Stimulated activated CD4-positive, alpha-beta T cell treated with anti-CD3 and anti-CD28 coated beads, Interleukin-1b, Interleukin-23, amount 100 ng/mL, for 24 hours (primary cell): ENCODE data around the gene FASLG.
A peak's percentile ranks its signal among the peaks of the same experiment; 100 is the strongest.
"Not testable (repeated sequence)": the region's sequence is repeated elsewhere in the genome, so short reads cannot be mapped to it uniquely, and the experiment has no call there.

Experiments
- DNase-seq, 4 experiments: peaks; one replicate each; pipeline ENCODE4 v3.0.0-alpha.2; 2020; ENCODE audit warnings: low read depth in 4 of 4, low spot score in 1 of 4

The FASLG gene

GRCh38 chr1:172680244-172680643, 21.3 kb downstream of the FASLG start:
- no peak for DNase-seq

GRCh38 chr1:172680733-172681275, 21.9 kb downstream of the FASLG start:
- DNase-seq = no peak

GRCh38 chr1:172682812-172683211, 23.9 kb downstream of the FASLG start:
- no peak for DNase-seq

- no peak for DNase-seq
These were observed 27.2 kb downstream of the FASLG start for GRCh38 chr1:172686143-172686542.

- not testable (repeated sequence) for DNase-seq
These were observed 29.7 kb downstream of the FASLG start for GRCh38 chr1:172688428-172689085.

- not testable (repeated sequence) for DNase-seq
These were observed 32.0 kb downstream of the FASLG start for GRCh38 chr1:172690925-172691324.

GRCh38 chr1:172697534-172698002, 38.7 kb downstream of the FASLG start:
- no peak for DNase-seq

GRCh38 chr1:172698224-172698623, 39.3 kb downstream of the FASLG start:
- DNase-seq = no peak

- peak; percentile 29 to 57 (median 34) for DNase-seq
These were observed 40.2 kb downstream of the FASLG start for GRCh38 chr1:172699111-172699510.

- DNase-seq = no peak
These were observed 40.9 kb downstream of the FASLG start for GRCh38 chr1:172699695-172700227.

GRCh38 chr1:172700556-172700955, 41.7 kb downstream of the FASLG start:
- no peak for DNase-seq

- DNase-seq = no peak
These were observed 45.1 kb downstream of the FASLG start for GRCh38 chr1:172704001-172704400.

- no peak for DNase-seq
These were observed 45.7 kb downstream of the FASLG start for GRCh38 chr1:172704420-172705210.

- DNase-seq = no peak
These were observed 49.5 kb downstream of the FASLG start for GRCh38 chr1:172708452-172708851.

- no peak for DNase-seq
These were observed 52.7 kb downstream of the FASLG start for GRCh38 chr1:172711558-172711957.

- DNase-seq = no peak
These were observed 54.6 kb downstream of the FASLG start for GRCh38 chr1:172713466-172713865.
